WTC11 (cell line): ENCODE data around the gene PDZD11. TPM values are rescaled to one million over a fixed set of nuclear protein-coding genes. Genes with fewer than 3 reads are reported as not detected.
A peak's percentile ranks its signal among the peaks of the same experiment; 100 is the strongest.
"Not testable (repeated sequence)": the region's sequence is repeated elsewhere in the genome, so short reads cannot be mapped to it uniquely, and the experiment has no call there.

Experiments used
- ATAC-seq: fragments of 200-7000 bp; cut with Tn5 transposase; 2 replicates; pipeline ENCODE4 v1.10.0; 2021; ENCODE audit warnings: mild to moderate bottlenecking, moderate library complexity
- CTCF ChIA-PET: fragments of 300-600 bp; sonication (Branson Sonifier 250); formaldehyde crosslinking; loops from one replicate; lab custom pipeline; 2021; ENCODE audit warnings: antibody characterized with exemption; lab: Charles Lee
- POLR2A ChIA-PET: fragments of 350-600 bp; sonication (Branson Sonifier 250); formaldehyde crosslinking; loops from one replicate; lab custom pipeline; 2021; ENCODE audit warnings: antibody characterized with exemption; lab: Charles Lee
- DNase-seq: peaks from one replicate; pipeline ENCODE4 v3.0.0; 2021; ENCODE audit warnings: low spot score
- H3K27ac Mint-ChIP-seq: 2 replicates; pipeline ENCODE4 v1.8.0; 2021; ENCODE audit warnings: mixed read lengths
- H3K27me3 Mint-ChIP-seq: 2 replicates; pipeline ENCODE4 v1.8.0; 2021; ENCODE audit warnings: low read depth, mild to moderate bottlenecking, moderate library complexity, mixed read lengths
- H3K36me3 Mint-ChIP-seq: 2 replicates; pipeline ENCODE4 v1.8.0; 2021; ENCODE audit warnings: mixed read lengths
- H3K4me1 Mint-ChIP-seq: 2 replicates; pipeline ENCODE4 v1.8.0; 2022; ENCODE audit warnings: mixed read lengths
- H3K4me3 Mint-ChIP-seq: 2 replicates; pipeline ENCODE4 v1.8.0; 2021; ENCODE audit warnings: mild to moderate bottlenecking, moderate library complexity, mixed read lengths
- H3K9me3 Mint-ChIP-seq: 2 replicates; pipeline ENCODE4 v1.8.0; 2021; ENCODE audit warnings: mixed read lengths
- CREM ChIP-seq: sonication (generic); formaldehyde crosslinking; IDR thresholded peaks from 2 replicates; pipeline ENCODE4 v1.8.1; 2022; ENCODE audit warnings: mild to moderate bottlenecking, missing genetic modification reagents, moderate library complexity
- FOXJ3 ChIP-seq: sonication (generic); formaldehyde crosslinking; IDR thresholded peaks from 2 replicates; pipeline ENCODE4 v1.9.0; 2021; ENCODE audit warnings: missing genetic modification reagents, mild to moderate bottlenecking, borderline replicate concordance
- NFATC4 ChIP-seq: fragments of 250-450 bp; sonication (Bioruptor Pico); IDR thresholded peaks from 2 replicates; pipeline ENCODE4 v1.9.0; 2021; ENCODE audit warnings: mild to moderate bottlenecking
- OVOL2 ChIP-seq: fragments of 250-450 bp; sonication (Bioruptor Pico); IDR thresholded peaks from 2 replicates; pipeline ENCODE4 v1.9.0; 2021; ENCODE audit warnings: mild to moderate bottlenecking, borderline replicate concordance
- PREB ChIP-seq: sonication (generic); formaldehyde crosslinking; IDR thresholded peaks from 2 replicates; pipeline ENCODE4 v1.8.1; 2022; ENCODE audit warnings: mild to moderate bottlenecking, missing genetic modification reagents, moderate library complexity, borderline replicate concordance
- TCF7 ChIP-seq: sonication (generic); formaldehyde crosslinking; IDR thresholded peaks from 2 replicates; pipeline ENCODE4 v1.8.0; 2022; ENCODE audit warnings: mild to moderate bottlenecking, low read depth, missing genetic modification reagents, moderate library complexity
- TP53 ChIP-seq: sonication (generic); formaldehyde crosslinking; IDR thresholded peaks from 2 replicates; pipeline ENCODE4 v1.8.1; 2023; ENCODE audit warnings: mild to moderate bottlenecking, missing genetic modification reagents
- ZNF138 ChIP-seq: sonication (generic); formaldehyde crosslinking; conservative IDR thresholded peaks from 2 replicates; pipeline ENCODE4 v1.8.1; 2022; ENCODE audit warnings: mild to moderate bottlenecking, moderate library complexity, missing genetic modification reagents
- ZNF219 ChIP-seq: sonication (generic); formaldehyde crosslinking; IDR thresholded peaks from 2 replicates; pipeline ENCODE4 v1.8.0; 2023; ENCODE audit warnings: missing genetic modification reagents, mild to moderate bottlenecking, borderline replicate concordance
- total RNA-seq: library from RNA; stranded (reverse); gene quantifications from 3 replicates; pipeline ENCODE4 v1.2.3, GENCODE V29; 2021
- TF ChIP-seq, protein P1 (sequence below): sonication (generic); formaldehyde crosslinking; IDR thresholded peaks from 2 replicates; pipeline ENCODE4 v1.8.1; 2023; ENCODE audit warnings: mild to moderate bottlenecking, missing genetic modification reagents
- TF ChIP-seq, protein P2 (sequence below): sonication (generic); formaldehyde crosslinking; IDR thresholded peaks from 2 replicates; pipeline ENCODE4 v1.8.1; 2023; ENCODE audit warnings: mild to moderate bottlenecking, missing genetic modification reagents
- TF ChIP-seq, protein P3 (sequence below): sonication (generic); formaldehyde crosslinking; IDR thresholded peaks from 2 replicates; pipeline ENCODE4 v1.8.1; 2023; ENCODE audit warnings: mild to moderate bottlenecking, missing genetic modification reagents, borderline replicate concordance

Gene PDZD11
- total RNA-seq, 1 experiment from 2014 or later: 27.8 TPM

GRCh38 chrX:70331161-70331560 lies 41.4 kb upstream of the PDZD11 start:
- ChIA-PET POLR2A (no interaction called here), CTCF (no interaction called here)

DNA sequence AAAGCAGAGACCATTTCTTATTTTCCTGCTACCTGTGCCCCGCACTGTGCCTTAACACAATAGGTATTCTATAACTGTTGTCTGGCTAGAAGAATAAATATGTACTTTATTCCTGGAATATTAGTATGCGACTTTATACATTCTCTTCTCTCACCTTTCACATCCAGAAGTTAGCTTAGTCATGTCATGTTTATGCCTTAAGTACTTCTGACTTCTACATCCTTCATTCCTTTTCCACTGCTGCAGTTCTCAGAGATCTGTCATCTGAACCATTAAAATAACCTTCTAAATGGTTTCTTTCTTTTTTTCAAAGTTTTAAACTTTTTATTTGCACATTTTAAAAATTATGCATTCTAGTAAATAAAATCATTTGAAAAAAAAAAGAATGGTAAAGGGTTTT lies 34.6 kb upstream of the PDZD11 start:
- DNase-seq (no peak), ATAC-seq (no peak)
- TF ChIP-seq, protein P1, sequence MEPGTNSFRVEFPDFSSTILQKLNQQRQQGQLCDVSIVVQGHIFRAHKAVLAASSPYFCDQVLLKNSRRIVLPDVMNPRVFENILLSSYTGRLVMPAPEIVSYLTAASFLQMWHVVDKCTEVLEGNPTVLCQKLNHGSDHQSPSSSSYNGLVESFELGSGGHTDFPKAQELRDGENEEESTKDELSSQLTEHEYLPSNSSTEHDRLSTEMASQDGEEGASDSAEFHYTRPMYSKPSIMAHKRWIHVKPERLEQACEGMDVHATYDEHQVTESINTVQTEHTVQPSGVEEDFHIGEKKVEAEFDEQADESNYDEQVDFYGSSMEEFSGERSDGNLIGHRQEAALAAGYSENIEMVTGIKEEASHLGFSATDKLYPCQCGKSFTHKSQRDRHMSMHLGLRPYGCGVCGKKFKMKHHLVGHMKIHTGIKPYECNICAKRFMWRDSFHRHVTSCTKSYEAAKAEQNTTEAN (CRISPR knock-in tag): no peak
- no peak for TF ChIP-seq TCF7
- no peaks in the 10 kb centered on the region; the same call in 1 of the 2 replicates for H3K27me3 Mint-ChIP-seq
- no peak overlapping the region for H3K4me3 Mint-ChIP-seq
- H3K27ac Mint-ChIP-seq: no peak overlapping the region
- no peaks in the 10 kb centered on the region for H3K9me3 Mint-ChIP-seq
- ChIA-PET POLR2A (no interaction called here), CTCF (no interaction called here)
- no peaks in the 10 kb centered on the region for H3K4me1 Mint-ChIP-seq
- H3K36me3 Mint-ChIP-seq: no peaks in the 10 kb centered on the region

More at GRCh38 chrX:70331161-70331560, 41.4 kb upstream of the PDZD11 start:
- DNase-seq (no peak), ATAC-seq (no peak)
- no peaks in the 10 kb centered on the region for H3K4me1 Mint-ChIP-seq
- H3K36me3 Mint-ChIP-seq: peaks cover 25% of the 10 kb centered on the region
- H3K9me3 Mint-ChIP-seq: no peaks in the 10 kb centered on the region
- TF ChIP-seq OVOL2 (no peak), CREM (CRISPR knock-in tag) (no peak), ZNF138 (CRISPR knock-in tag) (no peak), TP53 (CRISPR knock-in tag) (no peak), NFATC4 (no peak), PREB (CRISPR knock-in tag) (no peak), FOXJ3 (CRISPR knock-in tag) (no peak)
- TF ChIP-seq, protein P2, sequence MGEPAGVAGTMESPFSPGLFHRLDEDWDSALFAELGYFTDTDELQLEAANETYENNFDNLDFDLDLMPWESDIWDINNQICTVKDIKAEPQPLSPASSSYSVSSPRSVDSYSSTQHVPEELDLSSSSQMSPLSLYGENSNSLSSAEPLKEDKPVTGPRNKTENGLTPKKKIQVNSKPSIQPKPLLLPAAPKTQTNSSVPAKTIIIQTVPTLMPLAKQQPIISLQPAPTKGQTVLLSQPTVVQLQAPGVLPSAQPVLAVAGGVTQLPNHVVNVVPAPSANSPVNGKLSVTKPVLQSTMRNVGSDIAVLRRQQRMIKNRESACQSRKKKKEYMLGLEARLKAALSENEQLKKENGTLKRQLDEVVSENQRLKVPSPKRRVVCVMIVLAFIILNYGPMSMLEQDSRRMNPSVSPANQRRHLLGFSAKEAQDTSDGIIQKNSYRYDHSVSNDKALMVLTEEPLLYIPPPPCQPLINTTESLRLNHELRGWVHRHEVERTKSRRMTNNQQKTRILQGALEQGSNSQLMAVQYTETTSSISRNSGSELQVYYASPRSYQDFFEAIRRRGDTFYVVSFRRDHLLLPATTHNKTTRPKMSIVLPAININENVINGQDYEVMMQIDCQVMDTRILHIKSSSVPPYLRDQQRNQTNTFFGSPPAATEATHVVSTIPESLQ (CRISPR knock-in tag): no peak
- TF ChIP-seq, protein P3, sequence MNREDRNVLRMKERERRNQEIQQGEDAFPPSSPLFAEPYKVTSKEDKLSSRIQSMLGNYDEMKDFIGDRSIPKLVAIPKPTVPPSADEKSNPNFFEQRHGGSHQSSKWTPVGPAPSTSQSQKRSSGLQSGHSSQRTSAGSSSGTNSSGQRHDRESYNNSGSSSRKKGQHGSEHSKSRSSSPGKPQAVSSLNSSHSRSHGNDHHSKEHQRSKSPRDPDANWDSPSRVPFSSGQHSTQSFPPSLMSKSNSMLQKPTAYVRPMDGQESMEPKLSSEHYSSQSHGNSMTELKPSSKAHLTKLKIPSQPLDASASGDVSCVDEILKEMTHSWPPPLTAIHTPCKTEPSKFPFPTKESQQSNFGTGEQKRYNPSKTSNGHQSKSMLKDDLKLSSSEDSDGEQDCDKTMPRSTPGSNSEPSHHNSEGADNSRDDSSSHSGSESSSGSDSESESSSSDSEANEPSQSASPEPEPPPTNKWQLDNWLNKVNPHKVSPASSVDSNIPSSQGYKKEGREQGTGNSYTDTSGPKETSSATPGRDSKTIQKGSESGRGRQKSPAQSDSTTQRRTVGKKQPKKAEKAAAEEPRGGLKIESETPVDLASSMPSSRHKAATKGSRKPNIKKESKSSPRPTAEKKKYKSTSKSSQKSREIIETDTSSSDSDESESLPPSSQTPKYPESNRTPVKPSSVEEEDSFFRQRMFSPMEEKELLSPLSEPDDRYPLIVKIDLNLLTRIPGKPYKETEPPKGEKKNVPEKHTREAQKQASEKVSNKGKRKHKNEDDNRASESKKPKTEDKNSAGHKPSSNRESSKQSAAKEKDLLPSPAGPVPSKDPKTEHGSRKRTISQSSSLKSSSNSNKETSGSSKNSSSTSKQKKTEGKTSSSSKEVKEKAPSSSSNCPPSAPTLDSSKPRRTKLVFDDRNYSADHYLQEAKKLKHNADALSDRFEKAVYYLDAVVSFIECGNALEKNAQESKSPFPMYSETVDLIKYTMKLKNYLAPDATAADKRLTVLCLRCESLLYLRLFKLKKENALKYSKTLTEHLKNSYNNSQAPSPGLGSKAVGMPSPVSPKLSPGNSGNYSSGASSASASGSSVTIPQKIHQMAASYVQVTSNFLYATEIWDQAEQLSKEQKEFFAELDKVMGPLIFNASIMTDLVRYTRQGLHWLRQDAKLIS (CRISPR knock-in tag): no peak
- no peak overlapping the region for H3K27ac Mint-ChIP-seq
- no peak overlapping the region for H3K4me3 Mint-ChIP-seq
- H3K27me3 Mint-ChIP-seq: no peaks in the 10 kb centered on the region

DNA sequence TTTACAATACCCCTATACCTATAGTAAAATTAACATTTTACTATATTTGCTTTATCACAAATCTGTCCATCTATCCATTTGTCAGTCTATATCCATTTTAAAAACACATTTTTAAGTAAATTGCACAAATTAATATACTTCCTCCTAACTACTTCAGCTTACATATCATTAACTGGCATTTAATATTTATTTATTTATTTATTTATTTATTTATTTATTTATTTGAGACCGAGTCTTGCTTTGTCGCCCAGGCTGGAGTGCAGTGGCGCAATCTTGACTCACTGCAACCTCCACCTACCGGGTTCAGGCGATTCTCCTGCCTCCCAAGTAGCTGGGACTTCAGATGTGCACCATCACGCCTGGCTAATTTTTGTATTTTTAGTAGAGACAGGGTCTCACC lies 33.9 kb upstream of the PDZD11 start:
- H3K27me3 Mint-ChIP-seq, H3K4me3 Mint-ChIP-seq, H3K9me3 Mint-ChIP-seq, POLR2A ChIA-PET, H3K27ac Mint-ChIP-seq, CTCF ChIA-PET, DNase-seq, H3K4me1 Mint-ChIP-seq, ATAC-seq, H3K36me3 Mint-ChIP-seq: not testable (repeated sequence)

DNA sequence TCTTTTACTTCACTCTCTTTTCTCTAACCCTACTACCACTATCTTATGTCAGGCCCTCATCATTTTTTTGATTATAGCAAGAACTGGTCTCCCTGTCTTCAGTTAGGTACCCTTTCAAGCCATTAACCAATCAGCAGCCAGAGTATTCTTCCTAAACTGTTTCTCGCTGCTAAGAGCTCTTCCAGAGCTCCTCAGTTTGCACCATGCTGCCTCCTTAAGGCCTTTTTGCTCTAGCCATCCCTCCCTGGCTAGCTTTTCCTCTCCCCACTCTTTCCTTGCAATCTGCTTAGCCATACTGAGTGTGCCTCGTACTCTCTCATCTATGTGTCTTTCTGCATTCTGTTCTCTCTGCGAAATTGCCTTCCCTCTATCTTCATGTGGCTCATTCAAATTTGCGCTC lies 33.1 kb upstream of the PDZD11 start:
- ChIA-PET POLR2A (no interaction called here), CTCF (no interaction called here)
- H3K36me3 Mint-ChIP-seq: peaks cover 4% of the 10 kb centered on the region; the same call in 1 of the 2 replicates
- no peak overlapping the region; the same call in 1 of the 2 replicates for H3K27ac Mint-ChIP-seq
- ATAC-seq (peak; percentile 64), DNase-seq (no peak)
- H3K27me3 Mint-ChIP-seq: no peaks in the 10 kb centered on the region; the same call in 1 of the 2 replicates
- H3K9me3 Mint-ChIP-seq: no peaks in the 10 kb centered on the region
- no peak for TF ChIP-seq ZNF219 (CRISPR knock-in tag)
- H3K4me1 Mint-ChIP-seq: no peaks in the 10 kb centered on the region
- H3K4me3 Mint-ChIP-seq: no peak overlapping the region
